ENCODE measurements around the gene CTNND2. TPM values are rescaled to one million over a fixed set of nuclear protein-coding genes. Genes with fewer than 3 reads are reported as not detected.

Gene CTNND2
- total RNA-seq, 1 experiment from 2014 or later = 7.0 TPM

- H3K4me3 Mint-ChIP-seq = no peak overlapping the region
- H3K36me3 Mint-ChIP-seq (ENCODE audit: insufficient read depth in 1 of 3, low read depth in 3 of 3) = peaks cover 0 to 13% (median 0%) of the 10 kb centered on the region in 3 experiments; a peak in 3 of 7 replicates
These were observed 118.4 kb downstream of the CTNND2 start for GRCh38 chr5:11785771-11786352.

More at GRCh38 chr5:11785771-11786352, 118.4 kb downstream of the CTNND2 start:
- Histone ChIP-seq H3T11ph (ENCODE audit: low read length) (no peak overlapping the region), H3K23me2 (ENCODE audit: insufficient read length, low read depth, low read length, poor library complexity, severe bottlenecking) (no peaks in the 10 kb centered on the region), H3K14ac (ENCODE audit: insufficient read depth, low read length) (no peak overlapping the region), H4K8ac (replicated peaks; ENCODE audit: insufficient read length, low read depth, low read length) (no peak overlapping the region), H2BK5ac (ENCODE audit: insufficient read length, low read length) (no peak overlapping the region), H3K4me2 (ENCODE audit: insufficient read depth, insufficient read length, low read length) (no peak overlapping the region), H3K27ac (ENCODE audit: insufficient read length, low read depth, low read length) (no peak overlapping the region), H3K9ac (ENCODE audit: extremely low read depth, insufficient read length, low read length) (no peak overlapping the region), H2BK120ac (ENCODE audit: low read depth, low read length, poor library complexity, severe bottlenecking) (no peak overlapping the region), H2AK5ac (ENCODE audit: insufficient read length, low read length) (no peak overlapping the region), H4K5ac (ENCODE audit: insufficient read length, low read depth, low read length) (no peak overlapping the region), H2BK20ac (ENCODE audit: low read depth, low read length, poor library complexity, severe bottlenecking) (no peak overlapping the region), H3K23ac (ENCODE audit: insufficient read length, low read depth, low read length) (no peak overlapping the region), H2BK15ac (ENCODE audit: low read depth, low read length) (no peak overlapping the region), H3K4me1 (ENCODE audit: insufficient read depth, low read length) (no peaks in the 10 kb centered on the region), H3K9me3 (ENCODE audit: control insufficient read depth, low read depth, low read length) (no peaks in the 10 kb centered on the region), H3K27me3 (ENCODE audit: insufficient read depth, low read length) (no peaks in the 10 kb centered on the region), H3K4ac (ENCODE audit: low read depth, low read length) (no peak overlapping the region), H3K79me1 (ENCODE audit: insufficient read depth, low read depth, low read length, poor library complexity, severe bottlenecking) (no peaks in the 10 kb centered on the region), H3K56ac (ENCODE audit: insufficient read length, low read depth, low read length) (no peak overlapping the region), H2BK12ac (ENCODE audit: insufficient read length, low read depth, low read length) (no peak overlapping the region), H4K91ac (ENCODE audit: insufficient read length, low read depth, low read length) (no peak overlapping the region), H3K18ac (ENCODE audit: insufficient read length, low read depth, low read length) (no peak overlapping the region), H2AFZ (ENCODE audit: low read length) (no peak overlapping the region), H4K20me1 (ENCODE audit: control insufficient read depth, insufficient read depth, insufficient read length) (no peaks in the 10 kb centered on the region), H3K79me2 (ENCODE audit: insufficient read depth, low read length) (no peaks in the 10 kb centered on the region)
- Mint-ChIP-seq H3K9me3 (peaks cover 8 to 9% of the 10 kb centered on the region in 2 experiments; a peak in 3 of 5 replicates), H3K4me1 (peaks cover 6 to 11% of the 10 kb centered on the region in 2 experiments; a peak in 3 of 4 replicates), H3K27ac (no peak overlapping the region), H3K27me3 (ENCODE audit: low read depth) (no peaks in the 10 kb centered on the region; the same call in 1 of the 2 replicates)
- no CpG with 5 or more reads among the region's 6 CpGs for WGBS (ENCODE audit: extremely low coverage, insufficient read length, low lambda C conversion rate)
- no peak for TF ChIP-seq CTCF (conservative IDR thresholded peaks at IDR 0.05)
- DNase-seq = no peak
